ENCODE data around the gene CBX6. TPM values are rescaled to one million over a fixed set of nuclear protein-coding genes. Genes with fewer than 3 reads are reported as not detected.

CBX6 gene
- total RNA-seq, 1 experiment from 2014 or later = 31.4 TPM

- Mint-ChIP-seq H3K4me3 (no peak overlapping the region), H3K27ac (no peak overlapping the region)
These were observed 22.2 kb downstream of the CBX6 start for GRCh38 chr22:38849811-38850210.

More at GRCh38 chr22:38849811-38850210, 22.2 kb downstream of the CBX6 start:
- H2BK15ac ChIP-seq (ENCODE audit: low read depth, low read length) = no peak overlapping the region
- Mint-ChIP-seq H3K4me1 (peaks cover 10 to 30% of the 10 kb centered on the region in 2 experiments), H3K9me3 (no peaks in the 10 kb centered on the region; a peak in 1 of 5 replicates), H3K27me3 (ENCODE audit: low read depth) (peaks cover 82% of the 10 kb centered on the region), H3K36me3 (ENCODE audit: insufficient read depth in 1 of 3, low read depth in 3 of 3) (no peaks in the 10 kb centered on the region)
- no peak overlapping the region for H2AFZ ChIP-seq (ENCODE audit: low read length)
- no peaks in the 10 kb centered on the region for H3K4me1 ChIP-seq (ENCODE audit: insufficient read depth, low read length)
- no peaks in the 10 kb centered on the region for H3K79me2 ChIP-seq (ENCODE audit: insufficient read depth, low read length)
- H3K56ac ChIP-seq (ENCODE audit: insufficient read length, low read depth, low read length) = no peak overlapping the region
- H2BK12ac ChIP-seq (ENCODE audit: insufficient read length, low read depth, low read length) = no peak overlapping the region
- no peak overlapping the region for H3T11ph ChIP-seq (ENCODE audit: low read length)
- no peak overlapping the region for H3K9ac ChIP-seq (ENCODE audit: extremely low read depth, insufficient read length, low read length)
- no CpG with 5 or more reads among the region's 6 CpGs for WGBS (ENCODE audit: extremely low coverage, insufficient read length, low lambda C conversion rate)
- H4K20me1 ChIP-seq (ENCODE audit: control insufficient read depth, insufficient read depth, insufficient read length) = peaks cover 2% of the 10 kb centered on the region
- no peak overlapping the region for H3K4me2 ChIP-seq (ENCODE audit: insufficient read depth, insufficient read length, low read length)
- TF ChIP-seq CTCF (conservative IDR thresholded peaks at IDR 0.05) = no peak
- no peak overlapping the region for H3K4ac ChIP-seq (ENCODE audit: low read depth, low read length)
- no peaks in the 10 kb centered on the region for H3K9me3 ChIP-seq (ENCODE audit: control insufficient read depth, low read depth, low read length)
- H3K23ac ChIP-seq (ENCODE audit: insufficient read length, low read depth, low read length) = no peak overlapping the region
- DNase-seq = no peak
- no peaks in the 10 kb centered on the region for H3K23me2 ChIP-seq (ENCODE audit: insufficient read length, low read depth, low read length, poor library complexity, severe bottlenecking)
- H2AK5ac ChIP-seq (ENCODE audit: insufficient read length, low read length) = no peak overlapping the region
- no peak overlapping the region for H3K14ac ChIP-seq (ENCODE audit: insufficient read depth, low read length)
- H3K27ac ChIP-seq (ENCODE audit: insufficient read length, low read depth, low read length) = no peak overlapping the region
- peaks cover under 1% of the 10 kb centered on the region; the same call in 1 of the 2 replicates for H3K27me3 ChIP-seq (ENCODE audit: insufficient read depth, low read length)
- H2BK5ac ChIP-seq (ENCODE audit: insufficient read length, low read length) = no peak overlapping the region
- no peak overlapping the region for H2BK120ac ChIP-seq (ENCODE audit: low read depth, low read length, poor library complexity, severe bottlenecking)
- H3K18ac ChIP-seq (ENCODE audit: insufficient read length, low read depth, low read length) = no peak overlapping the region
- no peak overlapping the region for H4K8ac ChIP-seq (replicated peaks; ENCODE audit: insufficient read length, low read depth, low read length)
- H3K79me1 ChIP-seq (ENCODE audit: insufficient read depth, low read depth, low read length, poor library complexity, severe bottlenecking) = no peaks in the 10 kb centered on the region
- no peak overlapping the region for H4K91ac ChIP-seq (ENCODE audit: insufficient read length, low read depth, low read length)
- no peak overlapping the region for H2BK20ac ChIP-seq (ENCODE audit: low read depth, low read length, poor library complexity, severe bottlenecking)
- no peak overlapping the region for H4K5ac ChIP-seq (ENCODE audit: insufficient read length, low read depth, low read length)
